GM12873 (cell line): ENCODE data around the gene GEN1.

Source experiments
- TF ChIP-seq, protein P1 (sequence below): IDR thresholded peaks from 2 replicates; pipeline ENCODE4 v1.5.1; 2012; ENCODE audit warnings: low read depth, mild to moderate bottlenecking, moderate library complexity, low read length, control low read depth; ENCODE audit not compliant: insufficient read depth; ENCODE audit errors: missing control alignments

GEN1 gene

GRCh38 chr2:17717666-17718065 is 36.3 kb upstream of the GEN1 start:
- TF ChIP-seq, protein P1, sequence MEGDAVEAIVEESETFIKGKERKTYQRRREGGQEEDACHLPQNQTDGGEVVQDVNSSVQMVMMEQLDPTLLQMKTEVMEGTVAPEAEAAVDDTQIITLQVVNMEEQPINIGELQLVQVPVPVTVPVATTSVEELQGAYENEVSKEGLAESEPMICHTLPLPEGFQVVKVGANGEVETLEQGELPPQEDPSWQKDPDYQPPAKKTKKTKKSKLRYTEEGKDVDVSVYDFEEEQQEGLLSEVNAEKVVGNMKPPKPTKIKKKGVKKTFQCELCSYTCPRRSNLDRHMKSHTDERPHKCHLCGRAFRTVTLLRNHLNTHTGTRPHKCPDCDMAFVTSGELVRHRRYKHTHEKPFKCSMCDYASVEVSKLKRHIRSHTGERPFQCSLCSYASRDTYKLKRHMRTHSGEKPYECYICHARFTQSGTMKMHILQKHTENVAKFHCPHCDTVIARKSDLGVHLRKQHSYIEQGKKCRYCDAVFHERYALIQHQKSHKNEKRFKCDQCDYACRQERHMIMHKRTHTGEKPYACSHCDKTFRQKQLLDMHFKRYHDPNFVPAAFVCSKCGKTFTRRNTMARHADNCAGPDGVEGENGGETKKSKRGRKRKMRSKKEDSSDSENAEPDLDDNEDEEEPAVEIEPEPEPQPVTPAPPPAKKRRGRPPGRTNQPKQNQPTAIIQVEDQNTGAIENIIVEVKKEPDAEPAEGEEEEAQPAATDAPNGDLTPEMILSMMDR, result no peak

DNA sequence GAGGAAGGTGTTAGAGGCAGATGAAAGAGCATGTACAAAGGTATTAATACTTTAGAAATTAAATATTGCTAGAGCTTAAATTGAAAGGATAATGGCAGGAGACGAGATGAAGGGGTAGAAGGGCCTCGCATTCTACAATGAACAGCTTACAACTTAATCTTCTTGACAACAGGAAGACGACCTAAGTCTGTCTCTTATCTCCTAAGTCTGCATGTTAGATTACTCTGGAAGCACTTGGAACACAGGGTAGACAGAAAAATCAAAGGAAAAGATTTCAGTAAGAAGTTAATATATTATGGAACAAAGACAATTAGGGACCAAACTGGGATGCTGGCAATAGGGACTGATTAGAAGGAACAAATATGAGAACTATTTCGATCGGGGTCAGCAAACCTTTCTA is 35.2 kb upstream of the GEN1 start:
- TF ChIP-seq, protein P1, result no peak

DNA sequence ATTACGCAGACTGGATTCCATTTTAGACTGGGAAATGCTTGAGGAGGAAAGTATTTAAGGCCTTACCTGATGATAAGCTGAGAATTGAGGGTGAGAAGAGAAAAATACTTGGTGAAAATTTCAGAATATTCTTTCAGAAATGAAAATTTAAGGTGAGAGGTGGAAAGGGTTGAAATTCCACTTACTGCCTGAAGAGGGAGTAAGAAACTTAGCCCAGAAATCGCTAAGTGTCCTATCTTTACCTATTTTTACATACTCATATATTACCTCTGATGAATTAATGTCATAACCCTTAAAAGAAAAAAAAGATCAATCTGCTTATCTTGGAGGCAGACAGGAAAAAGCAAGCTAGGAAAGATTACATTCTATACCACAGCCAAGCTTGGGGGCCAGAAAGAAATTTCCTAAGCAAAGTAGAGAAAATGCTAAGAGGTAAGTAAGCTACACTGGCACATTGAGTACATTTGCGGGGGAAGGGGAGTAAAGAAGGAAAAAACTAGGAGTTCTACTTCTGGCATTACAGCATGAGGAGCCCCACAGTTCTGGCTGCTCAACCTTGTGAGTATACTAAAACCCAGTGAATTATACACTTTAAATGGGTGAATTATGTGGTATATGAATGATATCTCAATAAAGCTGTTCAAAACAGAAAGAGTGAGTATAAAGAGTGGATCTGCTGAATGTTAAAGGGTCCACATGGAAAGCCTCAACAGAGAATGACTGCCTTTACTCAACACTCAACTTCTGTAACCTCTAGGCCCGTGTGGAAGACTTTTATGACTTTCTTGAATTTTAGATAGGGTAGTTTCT is 34.2 kb upstream of the GEN1 start:
- TF ChIP-seq, protein P1, result peak; percentile 71

DNA sequence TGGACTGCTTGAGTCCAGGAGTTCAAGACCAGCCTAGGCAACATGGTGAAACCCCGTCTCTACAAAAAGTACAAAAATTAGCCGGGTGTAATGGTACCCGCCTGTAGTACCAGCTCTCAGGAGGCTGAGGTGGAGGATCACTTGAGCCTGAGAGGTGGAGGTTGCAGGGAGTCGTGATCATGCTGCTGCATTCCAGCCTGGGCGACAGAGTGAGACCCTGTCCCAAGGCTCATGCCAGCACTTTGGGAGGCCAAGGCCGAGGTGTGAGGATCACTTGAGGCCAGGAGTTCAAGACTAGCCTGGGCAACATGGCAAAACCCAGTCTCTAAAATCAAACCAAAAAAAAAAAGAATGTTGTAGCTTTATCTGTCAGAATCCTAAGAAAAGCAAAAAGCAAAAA is 25.7 kb upstream of the GEN1 start:
- TF ChIP-seq, protein P1, result no peak

- TF ChIP-seq, protein P1, result no peak
Observed at GRCh38 chr2:17729880-17730279, 24.1 kb upstream of the GEN1 start.

GRCh38 chr2:17733599-17733998 is 20.3 kb upstream of the GEN1 start:
- TF ChIP-seq, protein P1, result no peak

DNA sequence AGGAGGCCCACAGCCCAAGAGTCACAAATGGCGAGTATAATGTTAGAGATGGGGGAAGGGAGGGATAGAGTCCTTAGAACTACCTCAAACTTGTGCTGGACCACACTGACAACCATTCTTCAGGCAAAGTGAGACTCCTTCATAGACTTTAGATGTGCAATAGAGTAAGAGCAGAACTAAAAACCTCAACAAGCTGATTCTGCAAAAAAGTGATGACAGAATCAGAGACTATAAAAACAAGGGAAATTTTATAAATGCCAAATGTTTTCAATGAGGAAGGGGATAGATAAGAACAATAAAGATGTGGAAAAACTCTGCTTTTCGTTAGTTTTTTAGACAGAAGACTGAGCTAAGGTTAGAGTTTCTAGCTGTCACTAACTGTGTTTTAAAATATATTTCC is 18.1 kb upstream of the GEN1 start:
- TF ChIP-seq, protein P1, result no peak
